Ascending aorta (tissue), 2 donors: Measurements from ENCODE around the gene TUT7. TPM values are rescaled to one million over a fixed set of nuclear protein-coding genes. Genes with fewer than 3 reads are reported as not detected.
A peak's percentile ranks its signal among the peaks of the same experiment; 100 is the strongest.
"Not testable (repeated sequence)": the region's sequence is repeated elsewhere in the genome, so short reads cannot be mapped to it uniquely, and the experiment has no call there.

ENCODE experiments used
- DNase-seq, 2 donors: peaks; one replicate each; pipeline ENCODE4 v3.0.0-alpha.2; 2019; ENCODE audit warnings: low spot score in 2 of 2
- H3K27ac ChIP-seq, 2 donors: fragments of 200-600 bp; sonication (generic); one replicate each; pipeline ENCODE4 v1.5.1; 2016 to 2017; ENCODE audit warnings: mild to moderate bottlenecking in 1 of 2
- H3K27me3 ChIP-seq: fragments of 200-600 bp; sonication (generic); one replicate; pipeline ENCODE4 v1.5.1; 2017
- H3K36me3 ChIP-seq, 2 donors: fragments of 200-600 bp; sonication (generic); one replicate each; pipeline ENCODE4 v1.5.1; 2016
- H3K4me1 ChIP-seq, 2 donors: fragments of 200-600 bp; sonication (generic); one replicate each; pipeline ENCODE4 v1.5.1; 2016 to 2017; ENCODE audit warnings: mild to moderate bottlenecking in 1 of 2
- H3K4me3 ChIP-seq, 2 donors: fragments of 200-600 bp; sonication (generic); one replicate each; pipeline ENCODE4 v1.5.1; 2016 to 2017; ENCODE audit warnings: mild to moderate bottlenecking in 1 of 2
- H3K9me3 ChIP-seq, 2 donors: fragments of 200-600 bp; sonication (generic); one replicate each; pipeline ENCODE4 v1.5.1; 2016
- intact Hi-C: fragments of 100-400 bp; cut with DNase I; formaldehyde crosslinking; loops from one replicate; pipeline ENCODE4 v1.15.1; 2023
- total RNA-seq: library from RNA; depleted of rRNA; stranded (reverse); fragments of >200 nt; gene quantifications from one replicate; pipeline ENCODE4 v1.1.0, GENCODE V29; 2016
- TF ChIP-seq, protein P1 (sequence below), 3 experiments: fragments of 200-600 bp in 2 of 3; fragments of 450-650 bp in 1 of 3; sonication (generic) in 2 of 3; IDR thresholded peaks; one replicate each; pipeline ENCODE4 v1.5.1; 2016 to 2019; ENCODE audit warnings: antibody characterized with exemption in 3 of 3, mild to moderate bottlenecking in 1 of 3, moderate library complexity in 1 of 3

Gene TUT7, protein sequence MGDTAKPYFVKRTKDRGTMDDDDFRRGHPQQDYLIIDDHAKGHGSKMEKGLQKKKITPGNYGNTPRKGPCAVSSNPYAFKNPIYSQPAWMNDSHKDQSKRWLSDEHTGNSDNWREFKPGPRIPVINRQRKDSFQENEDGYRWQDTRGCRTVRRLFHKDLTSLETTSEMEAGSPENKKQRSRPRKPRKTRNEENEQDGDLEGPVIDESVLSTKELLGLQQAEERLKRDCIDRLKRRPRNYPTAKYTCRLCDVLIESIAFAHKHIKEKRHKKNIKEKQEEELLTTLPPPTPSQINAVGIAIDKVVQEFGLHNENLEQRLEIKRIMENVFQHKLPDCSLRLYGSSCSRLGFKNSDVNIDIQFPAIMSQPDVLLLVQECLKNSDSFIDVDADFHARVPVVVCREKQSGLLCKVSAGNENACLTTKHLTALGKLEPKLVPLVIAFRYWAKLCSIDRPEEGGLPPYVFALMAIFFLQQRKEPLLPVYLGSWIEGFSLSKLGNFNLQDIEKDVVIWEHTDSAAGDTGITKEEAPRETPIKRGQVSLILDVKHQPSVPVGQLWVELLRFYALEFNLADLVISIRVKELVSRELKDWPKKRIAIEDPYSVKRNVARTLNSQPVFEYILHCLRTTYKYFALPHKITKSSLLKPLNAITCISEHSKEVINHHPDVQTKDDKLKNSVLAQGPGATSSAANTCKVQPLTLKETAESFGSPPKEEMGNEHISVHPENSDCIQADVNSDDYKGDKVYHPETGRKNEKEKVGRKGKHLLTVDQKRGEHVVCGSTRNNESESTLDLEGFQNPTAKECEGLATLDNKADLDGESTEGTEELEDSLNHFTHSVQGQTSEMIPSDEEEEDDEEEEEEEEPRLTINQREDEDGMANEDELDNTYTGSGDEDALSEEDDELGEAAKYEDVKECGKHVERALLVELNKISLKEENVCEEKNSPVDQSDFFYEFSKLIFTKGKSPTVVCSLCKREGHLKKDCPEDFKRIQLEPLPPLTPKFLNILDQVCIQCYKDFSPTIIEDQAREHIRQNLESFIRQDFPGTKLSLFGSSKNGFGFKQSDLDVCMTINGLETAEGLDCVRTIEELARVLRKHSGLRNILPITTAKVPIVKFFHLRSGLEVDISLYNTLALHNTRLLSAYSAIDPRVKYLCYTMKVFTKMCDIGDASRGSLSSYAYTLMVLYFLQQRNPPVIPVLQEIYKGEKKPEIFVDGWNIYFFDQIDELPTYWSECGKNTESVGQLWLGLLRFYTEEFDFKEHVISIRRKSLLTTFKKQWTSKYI (N-terminal part only)
- 12.9 TPM for total RNA-seq

DNA sequence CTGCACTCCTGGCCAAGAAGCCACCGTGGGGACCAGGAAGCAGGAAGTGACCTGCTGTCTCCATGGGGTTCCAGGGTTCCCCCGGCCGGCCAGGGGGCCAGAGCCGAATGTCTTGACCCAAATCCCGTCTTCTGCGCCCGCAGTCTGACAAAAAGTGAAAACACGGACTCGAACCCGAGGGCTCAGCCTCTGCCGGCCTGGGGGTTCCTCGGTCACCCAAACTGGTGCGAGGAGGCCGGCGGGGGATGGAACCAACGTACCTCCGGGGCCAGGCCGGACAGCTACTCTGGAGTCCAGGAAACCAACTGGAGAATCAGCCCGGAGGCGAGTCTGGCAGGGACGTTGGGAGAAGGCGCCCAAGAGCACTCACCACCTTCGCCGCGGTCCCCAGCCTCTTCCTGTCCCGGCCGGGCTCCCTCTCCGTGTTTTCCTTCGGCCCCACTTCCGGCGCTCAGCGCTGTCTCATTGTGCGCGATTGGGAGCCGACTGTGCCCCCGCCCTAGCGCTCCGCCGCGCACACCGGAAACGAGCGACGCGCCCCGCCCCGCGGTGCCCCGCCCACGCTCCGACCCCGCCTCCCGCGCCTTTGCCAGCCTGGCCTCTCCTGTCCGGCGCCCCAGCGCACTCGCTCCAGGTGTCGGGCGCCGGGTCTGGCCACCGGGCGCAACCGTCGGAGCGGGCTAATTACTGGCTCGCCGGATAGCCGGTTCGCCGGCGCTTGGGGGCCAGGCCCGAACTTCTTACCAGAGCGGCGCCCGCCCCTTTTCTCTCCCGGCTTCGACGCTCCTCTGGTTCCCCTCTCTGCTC lies at the start of gene TUT7:
TSS of gene TUT7 (minus strand) at position 400 of the 807 bp plus-strand sequence. CDS start 1,211 bp downstream, outside the sequence.
- TF ChIP-seq, protein P1, sequence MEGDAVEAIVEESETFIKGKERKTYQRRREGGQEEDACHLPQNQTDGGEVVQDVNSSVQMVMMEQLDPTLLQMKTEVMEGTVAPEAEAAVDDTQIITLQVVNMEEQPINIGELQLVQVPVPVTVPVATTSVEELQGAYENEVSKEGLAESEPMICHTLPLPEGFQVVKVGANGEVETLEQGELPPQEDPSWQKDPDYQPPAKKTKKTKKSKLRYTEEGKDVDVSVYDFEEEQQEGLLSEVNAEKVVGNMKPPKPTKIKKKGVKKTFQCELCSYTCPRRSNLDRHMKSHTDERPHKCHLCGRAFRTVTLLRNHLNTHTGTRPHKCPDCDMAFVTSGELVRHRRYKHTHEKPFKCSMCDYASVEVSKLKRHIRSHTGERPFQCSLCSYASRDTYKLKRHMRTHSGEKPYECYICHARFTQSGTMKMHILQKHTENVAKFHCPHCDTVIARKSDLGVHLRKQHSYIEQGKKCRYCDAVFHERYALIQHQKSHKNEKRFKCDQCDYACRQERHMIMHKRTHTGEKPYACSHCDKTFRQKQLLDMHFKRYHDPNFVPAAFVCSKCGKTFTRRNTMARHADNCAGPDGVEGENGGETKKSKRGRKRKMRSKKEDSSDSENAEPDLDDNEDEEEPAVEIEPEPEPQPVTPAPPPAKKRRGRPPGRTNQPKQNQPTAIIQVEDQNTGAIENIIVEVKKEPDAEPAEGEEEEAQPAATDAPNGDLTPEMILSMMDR (IDR thresholded peaks at IDR 0.05): no peak
- Histone ChIP-seq H3K4me1 (peaks cover 3 to 16% of the 10 kb centered on the region in 2 donors), H3K27ac (peak within 1 kb of the TSS; percentile 97 to 100), H3K9me3 (no peaks in the 10 kb centered on the region), H3K4me3 (peak within 1 kb of the TSS; percentile 93 to 99), H3K36me3 (peaks cover 0 to 10% of the 10 kb centered on the region in 2 donors), H3K27me3 (no peaks in the 10 kb centered on the region)
- DNase-seq: peak; percentile 81 to 97
- intact Hi-C loops: loop anchor here (1.0 to 10.0 kb wide), 5 partner anchors 72 to 1371 kb away; partner anchors contain the start of genes AGTPBP1, CTSL, GAS1 and ISCA1

DNA sequence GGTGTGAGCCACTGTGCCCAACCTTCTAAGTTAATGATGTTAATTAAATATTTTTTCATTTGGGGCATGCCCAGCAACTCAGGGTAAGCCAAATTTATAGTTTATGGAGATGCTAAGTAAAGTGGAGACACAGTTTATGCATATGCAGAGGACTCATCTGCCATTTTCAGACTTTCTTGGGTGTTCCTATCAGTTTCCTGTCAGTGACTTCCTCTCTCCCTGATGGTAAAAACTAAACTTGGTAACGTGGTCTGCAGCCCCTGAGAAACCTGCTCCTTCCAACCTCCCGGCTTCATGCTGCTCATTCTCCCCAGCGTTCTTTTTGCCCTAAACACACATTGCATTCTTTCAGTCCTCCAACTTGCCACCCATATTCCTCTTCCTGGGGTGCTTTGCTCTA lies 48.4 kb upstream of the TUT7 start:
- no peak overlapping the region for H3K4me3 ChIP-seq
- peaks cover 0 to 10% of the 10 kb centered on the region in 2 donors for H3K4me1 ChIP-seq
- TF ChIP-seq, protein P1 (IDR thresholded peaks at IDR 0.05): no peak
- intact Hi-C loops: no loop called here
- DNase-seq: no peak
- no peaks in the 10 kb centered on the region for H3K9me3 ChIP-seq
- H3K36me3 ChIP-seq: no peaks in the 10 kb centered on the region
- H3K27ac ChIP-seq: no peak overlapping the region
- H3K27me3 ChIP-seq: peaks cover 4% of the 10 kb centered on the region

DNA sequence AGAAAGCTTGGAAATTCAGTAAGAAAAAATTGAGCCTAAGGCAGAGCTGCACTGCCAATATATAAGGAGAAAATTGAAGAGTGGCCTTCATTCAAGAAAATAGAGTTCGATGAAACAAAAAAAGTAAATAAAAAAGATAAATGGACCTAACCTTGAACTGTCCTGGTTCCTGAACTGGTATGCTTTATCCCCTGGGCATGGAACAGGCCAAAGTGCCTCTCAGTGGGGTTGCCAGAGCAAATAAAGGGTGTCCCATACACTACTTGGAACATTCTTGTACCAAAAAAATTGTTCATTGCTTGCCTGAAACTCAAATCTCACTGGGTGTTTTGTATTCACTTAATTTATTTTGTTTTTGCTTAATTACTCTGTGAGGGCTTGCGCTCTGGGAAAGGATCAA lies 42.2 kb upstream of the TUT7 start:
- no peaks in the 10 kb centered on the region for H3K4me1 ChIP-seq
- no peaks in the 10 kb centered on the region for H3K27me3 ChIP-seq
- no peak for DNase-seq
- no peak overlapping the region for H3K4me3 ChIP-seq
- TF ChIP-seq, protein P1 (IDR thresholded peaks at IDR 0.05): no peak
- H3K36me3 ChIP-seq: no peaks in the 10 kb centered on the region
- intact Hi-C loops: no loop called here
- no peak overlapping the region for H3K27ac ChIP-seq
- H3K9me3 ChIP-seq: peaks cover 0 to 5% of the 10 kb centered on the region in 2 donors

DNA sequence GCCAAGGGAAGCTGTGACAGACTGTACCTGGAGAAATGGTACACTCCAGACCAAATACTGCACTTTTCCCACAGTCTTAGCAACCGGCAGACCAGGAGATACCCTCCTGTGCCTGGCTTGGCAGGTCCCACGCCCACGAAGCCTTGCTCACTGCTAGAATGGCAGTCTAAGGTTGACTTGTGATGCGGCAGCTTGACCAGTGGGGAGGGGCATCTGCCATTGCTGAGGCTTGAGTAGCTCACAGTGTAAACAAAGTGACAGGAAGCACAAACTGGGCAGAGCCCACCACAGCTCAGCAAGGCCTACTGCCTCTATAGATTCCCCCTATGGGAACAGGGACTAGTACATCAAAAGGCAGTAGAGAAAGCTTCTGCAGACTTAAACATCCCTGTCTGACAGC lies 36.0 kb upstream of the TUT7 start:
- DNase-seq, H3K36me3 ChIP-seq, H3K4me1 ChIP-seq, H3K9me3 ChIP-seq, H3K4me3 ChIP-seq, H3K27ac ChIP-seq, H3K27me3 ChIP-seq, intact Hi-C loops: not testable (repeated sequence)

DNA sequence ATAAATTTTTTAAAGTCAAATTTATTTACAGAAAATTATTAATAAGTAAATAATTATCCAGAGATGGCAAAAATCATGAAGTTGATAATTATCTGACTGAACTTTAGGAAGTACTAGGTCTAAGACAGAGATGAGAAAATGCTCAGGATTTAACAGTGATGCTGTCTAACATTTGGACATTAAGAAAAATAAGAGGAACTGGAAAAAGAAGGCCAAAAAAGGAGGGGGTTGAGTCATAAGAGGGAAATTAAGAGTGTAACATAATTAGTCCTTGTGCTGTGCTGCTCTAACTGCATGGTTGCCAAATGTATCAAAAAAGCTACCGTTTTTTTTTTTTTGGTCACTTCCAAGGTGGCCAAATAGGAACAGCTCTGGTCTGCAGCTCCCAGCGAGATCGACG lies 35.4 kb upstream of the TUT7 start:
- no peaks in the 10 kb centered on the region for H3K4me1 ChIP-seq
- no peak overlapping the region for H3K27ac ChIP-seq
- no peak for DNase-seq
- intact Hi-C loops: no loop called here
- no peaks in the 10 kb centered on the region for H3K27me3 ChIP-seq
- TF ChIP-seq, protein P1 (IDR thresholded peaks at IDR 0.05): no peak
- no peaks in the 10 kb centered on the region for H3K36me3 ChIP-seq
- no peak overlapping the region for H3K4me3 ChIP-seq
- peaks cover 0 to 11% of the 10 kb centered on the region in 2 donors for H3K9me3 ChIP-seq
